Femur (tissue), 1 donor: ENCODE measurements around the gene E2F4.
A peak's percentile ranks its signal among the peaks of the same experiment; 100 is the strongest.

Source experiments
- DNase-seq: peaks from one replicate; pipeline ENCODE4 v3.0.0-alpha.2; 2017

E2F4 gene

GRCh38 chr16:67211674-67212073 is 19.7 kb downstream of the E2F4 start:
- DNase-seq: no peak

DNA sequence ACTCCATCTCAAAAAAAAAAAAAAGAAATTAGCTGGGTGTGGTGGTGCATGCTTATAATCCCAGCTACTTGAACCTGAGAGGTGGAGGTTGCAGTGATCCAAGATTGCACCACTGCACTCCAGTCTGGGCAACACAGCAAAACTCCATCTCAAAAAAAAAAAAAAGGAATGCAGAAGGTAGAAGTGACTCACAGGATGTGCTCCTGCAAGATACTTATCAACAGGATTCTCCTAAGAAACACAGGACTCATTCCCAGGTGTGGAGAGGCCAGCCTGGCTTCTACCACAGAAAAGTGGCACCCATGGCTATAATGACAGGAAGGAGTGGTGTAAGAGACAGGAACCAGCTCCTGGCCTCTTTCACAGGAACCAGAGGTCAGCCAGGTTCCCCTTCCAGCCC is 20.8 kb downstream of the E2F4 start:
- DNase-seq: no peak

DNA sequence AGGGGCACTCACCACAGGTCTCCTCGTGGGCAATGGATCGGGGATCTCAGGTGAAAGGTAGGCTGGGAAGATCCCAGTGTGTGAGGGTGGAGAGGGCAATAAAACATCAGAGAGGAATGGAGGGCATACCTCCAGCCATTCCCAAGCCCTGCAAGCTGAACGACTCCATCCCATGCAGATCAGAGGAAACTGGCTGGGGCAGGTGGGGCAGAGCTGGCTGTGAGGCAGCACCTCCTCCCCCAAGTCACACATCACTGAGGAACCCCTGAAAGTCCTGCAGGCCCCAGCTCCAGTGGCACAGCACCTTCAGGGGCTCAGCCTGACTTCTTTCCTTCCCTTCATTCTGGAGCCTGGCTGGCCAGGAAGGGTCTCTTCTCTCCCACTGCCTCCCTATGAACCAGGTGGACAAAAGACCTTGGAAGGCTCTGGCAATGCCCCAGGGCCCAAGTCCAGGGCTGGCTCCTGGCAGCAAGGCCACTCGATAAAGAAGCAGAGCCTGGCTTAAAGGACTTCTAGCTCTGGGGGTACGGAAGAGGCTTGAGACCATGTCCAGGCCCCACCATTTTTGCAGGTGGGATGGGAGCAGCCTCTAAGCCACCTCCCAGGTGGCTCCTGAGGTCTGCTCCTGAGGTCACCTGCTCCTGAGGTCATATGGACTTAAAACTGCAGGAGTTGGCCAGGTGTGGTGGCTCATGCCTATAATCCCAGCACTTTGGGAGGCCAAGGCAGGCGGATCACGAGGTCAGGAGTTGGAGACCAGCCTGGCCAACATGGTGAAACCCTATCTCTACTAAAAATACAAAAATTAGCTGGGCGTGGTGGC is 21.5 kb downstream of the E2F4 start:
- DNase-seq: no peak

DNA sequence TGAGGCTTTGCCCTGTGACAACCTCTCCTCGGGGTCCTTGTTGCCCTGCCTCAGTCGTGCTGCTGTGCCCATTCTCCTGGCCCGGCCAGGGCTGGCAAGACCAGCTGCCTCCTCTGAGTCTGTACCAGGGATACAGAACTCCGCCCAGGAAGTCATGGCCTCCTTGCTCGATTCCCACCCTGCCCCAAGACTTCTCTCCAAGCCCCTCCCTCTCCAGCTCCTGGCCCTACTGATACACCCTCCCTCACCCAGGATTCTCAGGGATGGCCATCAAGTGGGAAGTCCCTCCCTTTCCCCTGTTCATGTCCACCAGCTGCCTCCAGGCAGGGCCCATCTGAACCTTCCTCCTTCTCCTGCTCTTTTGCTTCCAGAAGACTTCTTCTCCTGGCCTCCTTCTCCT is 23.8 kb downstream of the E2F4 start:
- DNase-seq: no peak

GRCh38 chr16:67216612-67217490 is 24.9 kb downstream of the E2F4 start:
- DNase-seq: no peak

DNA sequence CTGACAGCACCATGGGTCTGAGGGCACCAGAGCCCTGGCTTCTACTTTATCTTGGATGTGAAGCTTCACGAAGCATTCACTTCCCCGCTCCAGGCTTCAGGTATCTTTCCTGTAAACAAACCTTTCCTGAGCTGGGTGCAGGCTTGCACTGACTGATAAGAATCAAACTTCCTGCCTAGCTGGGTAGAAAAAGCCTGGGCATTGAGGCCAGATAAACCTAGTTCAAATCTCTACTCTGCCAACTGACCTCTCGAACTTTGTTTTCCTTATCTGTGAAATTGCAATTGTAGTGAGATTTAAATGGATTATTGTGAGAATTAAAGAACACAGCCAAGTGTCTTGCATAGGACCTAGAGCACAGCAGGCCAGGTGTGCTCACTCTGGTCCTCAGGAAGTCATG is 32.0 kb downstream of the E2F4 start:
- no peak for DNase-seq

GRCh38 chr16:67226295-67226803 is 34.4 kb downstream of the E2F4 start:
- no peak for DNase-seq

DNA sequence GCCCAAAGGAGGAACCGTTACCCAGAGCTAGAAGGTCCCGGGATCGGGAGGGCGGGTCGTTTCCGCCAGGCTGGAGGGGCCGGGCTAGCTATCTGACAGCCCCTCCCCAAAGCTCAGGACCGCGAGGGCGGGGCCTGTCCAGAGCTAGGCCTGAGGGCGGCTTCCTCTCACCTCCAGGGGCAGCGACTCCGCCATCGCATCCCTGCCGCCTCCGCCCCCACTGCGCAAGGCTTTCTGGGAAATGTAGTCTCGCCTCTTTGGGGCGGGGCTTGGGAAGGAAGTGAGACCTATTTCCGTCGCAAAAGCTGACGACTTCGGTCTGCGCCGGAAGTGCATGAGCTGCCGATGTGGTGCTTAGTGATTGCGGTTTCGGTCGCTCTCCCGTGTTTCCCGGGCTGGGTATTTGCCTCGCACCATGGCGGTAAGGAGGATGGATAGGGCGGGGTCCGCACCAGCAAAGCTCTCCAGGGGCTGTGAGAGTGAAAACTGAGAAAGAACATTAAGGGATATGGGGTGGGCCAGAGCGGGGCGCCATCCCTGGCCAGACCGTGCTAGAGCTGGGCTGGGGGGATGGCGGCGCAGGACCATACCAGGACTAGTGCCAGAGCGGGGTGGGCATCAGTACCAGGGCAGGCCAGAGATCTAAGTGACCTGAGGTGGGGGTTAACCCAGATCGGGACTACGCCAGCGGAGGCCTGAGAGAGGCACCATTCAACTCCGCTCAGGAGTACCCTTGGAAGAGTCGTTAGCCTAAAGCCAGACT is 35.0 kb downstream of the E2F4 start, which contains the start of gene TMEM208:
Gene TMEM208, plus strand, starts transcription at position 327 of the 763 bp plus-strand sequence. Its CDS starts 89 bp downstream, at position 416.
- DNase-seq: peak; percentile 99

GRCh38 chr16:67227567-67227921 is 35.6 kb downstream of the E2F4 start:
- DNase-seq: no peak

GRCh38 chr16:67228034-67228785 is 36.3 kb downstream of the E2F4 start:
- no peak for DNase-seq

DNA sequence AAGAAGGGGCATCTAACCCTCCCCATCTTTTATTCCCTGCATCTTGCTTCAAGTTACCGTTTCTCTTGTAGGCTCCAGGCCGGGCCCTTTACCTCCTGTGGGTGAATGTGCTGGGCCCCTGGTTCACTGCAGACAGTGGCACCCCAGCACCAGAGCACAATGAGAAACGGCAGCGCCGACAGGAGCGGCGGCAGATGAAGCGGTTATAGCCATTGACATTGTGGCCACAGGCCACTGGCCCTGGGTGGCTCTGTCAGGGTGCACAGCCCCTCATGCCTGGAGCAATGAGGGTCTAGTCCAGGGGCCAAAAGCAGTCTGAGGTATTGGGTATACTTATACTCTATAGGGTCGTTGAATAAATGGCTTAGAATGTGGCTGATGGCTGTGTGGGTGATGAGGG is 37.0 kb downstream of the E2F4 start:
- no peak for DNase-seq

- DNase-seq: no peak
These were observed 38.2 kb downstream of the E2F4 start for GRCh38 chr16:67229906-67230808.

DNA sequence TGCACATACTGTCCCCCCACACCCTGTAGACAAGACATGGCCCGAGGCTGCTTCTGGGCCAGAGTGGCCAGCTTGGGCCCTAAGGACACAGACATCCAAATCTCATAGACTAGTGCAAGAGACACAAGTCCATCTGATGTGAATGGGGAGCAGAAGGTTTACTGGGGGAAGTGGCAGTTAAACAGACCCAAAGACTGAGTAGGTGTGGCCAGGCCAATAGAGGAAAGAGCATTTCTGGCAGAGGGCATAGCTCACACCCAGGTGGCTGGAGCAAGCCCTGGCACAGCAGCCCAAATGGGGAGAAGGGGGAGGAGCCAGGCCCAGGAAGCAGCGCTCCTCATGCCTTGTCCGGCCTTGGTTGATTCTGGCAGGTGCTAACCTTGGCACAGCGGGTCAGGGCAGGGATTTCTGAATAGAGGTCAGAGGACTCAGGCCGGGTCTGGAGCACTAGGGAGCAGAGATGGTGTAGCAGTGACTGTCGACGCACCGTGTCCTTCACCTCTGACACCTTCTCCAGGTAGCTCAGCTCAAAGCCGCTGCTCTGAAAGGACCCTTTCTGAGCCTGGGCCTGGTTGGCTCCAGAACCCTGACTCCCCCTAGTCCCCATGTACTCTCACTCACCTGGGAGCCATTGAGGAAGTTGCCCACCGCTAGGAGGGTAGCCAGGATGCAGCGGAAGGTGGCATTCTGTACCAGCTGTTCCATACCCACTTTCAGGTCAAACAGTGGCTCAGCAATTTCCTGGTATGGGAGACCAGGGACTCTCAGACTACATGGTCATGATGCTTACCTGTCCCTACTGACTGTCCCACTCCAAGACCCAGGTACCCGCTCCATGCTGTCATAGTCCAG is 39.1 kb downstream of the E2F4 start:
- no peak for DNase-seq

GRCh38 chr16:67233596-67233995 is 41.6 kb downstream of the E2F4 start:
- DNase-seq: no peak

DNA sequence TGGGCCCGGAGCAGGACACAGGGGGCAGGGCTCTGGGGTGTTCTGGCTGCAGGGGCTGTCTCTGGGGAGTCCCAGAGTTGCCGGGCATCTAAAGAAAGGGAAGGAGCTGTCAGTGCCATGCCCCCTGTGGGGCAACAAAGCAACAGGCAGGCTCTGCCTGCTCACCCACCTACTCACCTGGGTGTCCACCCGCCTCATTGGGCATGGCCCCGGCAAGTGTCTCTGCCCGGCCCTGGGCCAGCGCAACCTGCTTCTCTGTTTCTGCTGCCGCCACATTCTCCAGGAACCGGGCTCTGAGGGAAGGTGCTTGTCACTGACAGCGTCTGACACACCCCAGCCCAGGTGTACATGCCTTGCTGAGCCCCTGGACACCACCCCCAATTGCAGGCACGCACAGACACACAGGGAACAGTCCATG is 42.2 kb downstream of the E2F4 start:
- DNase-seq: no peak

GRCh38 chr16:67235816-67236562 is 44.0 kb downstream of the E2F4 start:
- DNase-seq: peak; percentile 17

DNA sequence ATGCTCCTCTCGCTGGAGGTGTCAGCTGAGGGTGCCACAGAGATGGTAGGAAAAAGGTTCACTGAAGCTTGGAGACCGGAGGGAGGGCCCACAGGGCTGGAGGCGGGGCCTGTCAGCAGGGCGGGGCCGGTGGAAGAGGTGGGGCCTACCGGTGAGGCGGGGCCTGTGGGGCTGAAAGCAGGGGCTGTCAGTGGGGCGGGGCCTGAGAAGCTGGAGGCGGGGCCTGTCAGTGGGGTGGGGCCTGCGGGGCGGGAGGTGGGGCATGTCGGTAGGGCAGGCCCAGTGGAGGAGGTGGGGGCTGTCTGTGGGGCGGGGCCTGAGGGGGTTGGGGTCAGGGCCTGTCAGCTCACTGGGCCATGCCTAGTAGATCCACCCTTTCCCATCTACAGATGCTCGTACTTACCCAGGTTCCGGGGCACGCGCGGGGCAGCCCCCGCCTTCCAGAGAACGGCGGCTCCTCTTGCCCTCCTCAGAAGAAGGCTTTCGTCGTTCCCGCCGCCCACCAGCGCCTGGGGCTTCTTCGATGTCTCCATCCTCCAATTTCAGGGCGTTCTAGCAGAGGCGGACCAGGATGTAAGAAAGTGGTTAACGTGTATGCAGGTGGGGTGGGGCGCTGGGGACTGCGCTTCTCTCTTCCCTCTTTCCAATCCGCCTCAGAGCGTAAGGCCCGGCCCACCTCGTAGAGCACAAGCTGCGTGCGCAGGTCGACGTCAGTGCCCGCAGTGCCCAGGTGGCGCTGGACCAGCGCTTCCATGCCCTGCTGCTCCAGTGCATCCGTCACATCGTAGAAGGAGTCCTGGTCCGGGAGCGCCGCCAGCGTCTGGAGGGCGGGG is 44.8 kb downstream of the E2F4 start:
- DNase-seq: peak; percentile 55
